H1 (cell line): ENCODE measurements around the gene LACTB. TPM values are rescaled to one million over a fixed set of nuclear protein-coding genes. Genes with fewer than 3 reads are reported as not detected.

Experiments used
- CTCF ChIA-PET: fragments of 300-600 bp; sonication (Branson Sonifier 250); formaldehyde crosslinking; loops from one replicate; lab custom pipeline; 2021; ENCODE audit not compliant: partially characterized antibody; lab: Charles Lee
- POLR2A ChIA-PET: fragments of 300-600 bp; sonication (Branson Sonifier 250); formaldehyde crosslinking; loops from one replicate; lab custom pipeline; 2021; ENCODE audit warnings: inconsistent platforms; ENCODE audit not compliant: partially characterized antibody; lab: Charles Lee
- DNase-seq, 2 experiments: peaks; one replicate each; pipeline versions ENCODE4 v3.0.0 to v3.0.0-alpha.2; 2010 to 2022; ENCODE audit warnings: low spot score in 2 of 2, low read depth in 1 of 2, mixed read lengths in 1 of 2
- FAIRE-seq: peaks from 2 replicates; lab custom pipeline; 2011; peaks lifted over from hg19 to GRCh38; lab: Jason Lieb, UNC
- H2AFZ ChIP-seq: 2 replicates; pipeline ENCODE4 v1.8.1; 2012; ENCODE audit warnings: low read length, inconsistent platforms
- H2AK5ac ChIP-seq: 2 replicates; pipeline ENCODE4 v1.6.1; 2013; ENCODE audit warnings: low read depth, low read length
- H2BK120ac ChIP-seq: replicated peaks from 2 replicates; pipeline ENCODE3; 2013; ENCODE audit warnings: low read depth, low read length, inconsistent platforms
- H2BK12ac ChIP-seq: 2 replicates; pipeline ENCODE4 v1.6.1; 2013; ENCODE audit warnings: low read depth, low read length
- H2BK15ac ChIP-seq: 2 replicates; pipeline ENCODE4 v1.6.1; 2013; ENCODE audit warnings: low read length
- H2BK20ac ChIP-seq: 2 replicates; pipeline ENCODE4 v1.6.1; 2013; ENCODE audit warnings: low read length
- H2BK5ac ChIP-seq: 2 replicates; pipeline ENCODE4 v1.6.1; 2013; ENCODE audit warnings: low read depth, low read length
- H3K14ac ChIP-seq: 2 replicates; pipeline ENCODE4 v1.6.1; 2013; ENCODE audit warnings: inconsistent platforms; ENCODE audit not compliant: insufficient read length
- H3K18ac ChIP-seq: 2 replicates; pipeline ENCODE4 v1.6.1; 2013; ENCODE audit warnings: low read length; ENCODE audit errors: extremely low read depth
- H3K23ac ChIP-seq: 2 replicates; pipeline ENCODE4 v1.6.1; 2013; ENCODE audit warnings: inconsistent platforms; ENCODE audit not compliant: insufficient read length
- H3K23me2 ChIP-seq: 2 replicates; pipeline ENCODE4 v1.6.1; 2013; ENCODE audit warnings: low read depth, low read length
- H3K27ac ChIP-seq: 2 replicates; pipeline ENCODE4 v1.6.1; 2011; ENCODE audit warnings: low read depth, low read length, inconsistent platforms
- H3K27me3 ChIP-seq, 4 experiments: replicated peaks in 1 of 4; 1 replicate in 1 of 4; 2 replicates in 3 of 4; pipeline versions ENCODE4 v1.6.1 to v1.8.1; 2011 to 2013; ENCODE audit warnings: low read length in 3 of 4, mild to moderate bottlenecking in 3 of 4, inconsistent platforms in 2 of 4, mixed read lengths in 2 of 4, moderate library complexity in 1 of 4; ENCODE audit not compliant: control insufficient read depth in 3 of 4, insufficient read depth in 3 of 4; ENCODE audit errors: extremely low read depth in 1 of 4
- H3K36me3 ChIP-seq, 4 experiments: 2 replicates each; pipeline versions ENCODE4 v1.6.1 to v1.8.1; 2011 to 2013; ENCODE audit warnings: mild to moderate bottlenecking in 4 of 4, low read length in 3 of 4, moderate library complexity in 2 of 4, control low read depth in 1 of 4, inconsistent platforms in 1 of 4; ENCODE audit not compliant: insufficient read depth in 4 of 4, control insufficient read depth in 2 of 4
- H3K4ac ChIP-seq: replicated peaks from 2 replicates; pipeline ENCODE3; 2013; ENCODE audit warnings: low read length, low read depth, mixed read lengths, inconsistent platforms; ENCODE audit not compliant: insufficient read length
- H3K4me1 ChIP-seq, 4 experiments: replicated peaks in 1 of 4; 1 replicate in 1 of 4; 2 replicates in 3 of 4; pipeline versions ENCODE4 v1.6.1 to v1.8.1; 2011 to 2013; ENCODE audit warnings: low read length in 3 of 4, inconsistent platforms in 2 of 4, mixed read lengths in 1 of 4; ENCODE audit not compliant: insufficient read depth in 4 of 4, control insufficient read depth in 3 of 4
- H3K4me2 ChIP-seq, 2 experiments: 2 replicates each; pipeline versions ENCODE4 v1.6.1 to v1.8.1; 2011 to 2013; ENCODE audit warnings: low read depth in 2 of 2, low read length in 2 of 2, control low read depth in 1 of 2, inconsistent platforms in 1 of 2, mild to moderate bottlenecking in 1 of 2; ENCODE audit not compliant: insufficient read depth in 1 of 2
- H3K4me3 ChIP-seq, 4 experiments: fragments of 200-600, 300-600 bp in 1 of 4; sonication (generic), shearing (Covaris generic), sonication (Bioruptor Twin) in 1 of 4; 2 replicates each; pipeline versions ENCODE4 v1.5.1 to v1.8.1; 2011 to 2016; ENCODE audit warnings: low read length in 4 of 4, low read depth in 3 of 4, control low read depth in 2 of 4, inconsistent platforms in 2 of 4, mild to moderate bottlenecking in 2 of 4, mixed read lengths in 1 of 4, moderate library complexity in 1 of 4; ENCODE audit not compliant: insufficient read depth in 2 of 4; ENCODE audit errors: extremely low read depth in 1 of 4
- H3K56ac ChIP-seq: replicated peaks from 2 replicates; pipeline ENCODE3; 2013; ENCODE audit warnings: low read depth, mild to moderate bottlenecking, mixed read lengths, low read length, inconsistent platforms; ENCODE audit not compliant: insufficient read length
- H3K79me1 ChIP-seq: 2 replicates; pipeline ENCODE4 v1.6.1; 2013; ENCODE audit warnings: low read depth, low read length, control low read depth
- H3K79me2 ChIP-seq, 2 experiments: 2 replicates each; pipeline versions ENCODE4 v1.6.1 to v1.8.1; 2012 to 2013; ENCODE audit warnings: low read length in 2 of 2, mild to moderate bottlenecking in 2 of 2, inconsistent platforms in 1 of 2; ENCODE audit not compliant: insufficient read depth in 2 of 2, control insufficient read depth in 1 of 2
- H3K9ac ChIP-seq, 4 experiments: replicated peaks in 1 of 4; 1 replicate in 1 of 4; 2 replicates in 3 of 4; pipeline versions ENCODE4 v1.6.1 to v1.8.1; 2011 to 2013; ENCODE audit warnings: low read depth in 3 of 4, low read length in 3 of 4, control low read depth in 2 of 4, mild to moderate bottlenecking in 2 of 4, moderate library complexity in 2 of 4, inconsistent platforms in 1 of 4; ENCODE audit errors: extremely low read depth in 1 of 4
- H3K9me3 ChIP-seq, 2 experiments: 2 replicates each; pipeline versions ENCODE4 v1.6.1 to v1.8.1; 2012 to 2013; ENCODE audit warnings: mild to moderate bottlenecking in 2 of 2, moderate library complexity in 2 of 2, control low read depth in 1 of 2, inconsistent platforms in 1 of 2, low read depth in 1 of 2, low read length in 1 of 2, mixed read lengths in 1 of 2; ENCODE audit not compliant: insufficient read depth in 2 of 2
- H4K20me1 ChIP-seq, 2 experiments: replicated peaks in 1 of 2; 2 replicates each; pipeline versions ENCODE3 to v1.8.1; 2011 to 2013; ENCODE audit warnings: inconsistent platforms in 2 of 2, low read length in 2 of 2, mild to moderate bottlenecking in 1 of 2; ENCODE audit not compliant: insufficient read depth in 2 of 2, control insufficient read depth in 1 of 2
- H4K5ac ChIP-seq: 2 replicates; pipeline ENCODE4 v1.6.1; 2013; ENCODE audit warnings: low read length, low read depth, mixed read lengths, inconsistent platforms; ENCODE audit not compliant: insufficient read length
- H4K8ac ChIP-seq: 2 replicates; pipeline ENCODE4 v1.8.0; 2013; ENCODE audit warnings: mild to moderate bottlenecking, moderate library complexity, low read length, inconsistent platforms; ENCODE audit not compliant: insufficient read depth; ENCODE audit errors: extremely low read depth
- H4K91ac ChIP-seq: replicated peaks from 2 replicates; pipeline ENCODE3; 2013; ENCODE audit warnings: low read length, mixed read lengths, inconsistent platforms; ENCODE audit not compliant: insufficient read length
- BACH1 ChIP-seq: IDR thresholded peaks from 2 replicates; pipeline ENCODE4 v1.6.1; 2012; ENCODE audit warnings: low read length, improper control_type of control experiment
- CEBPB ChIP-seq: IDR thresholded peaks from 2 replicates; pipeline ENCODE4 v1.6.1; 2012; ENCODE audit warnings: low read depth, low read length
- CHD2 ChIP-seq: IDR thresholded peaks from 2 replicates; pipeline ENCODE4 v1.6.1; 2012; ENCODE audit warnings: low read length, improper control_type of control experiment
- JUND ChIP-seq: IDR thresholded peaks from 2 replicates; pipeline ENCODE4 v1.6.1; 2011; ENCODE audit warnings: mild to moderate bottlenecking, improper control_type of control experiment, low read length
- NANOG ChIP-seq: IDR thresholded peaks from 2 replicates; pipeline ENCODE4 v1.6.1; 2011; ENCODE audit warnings: low read length, low read depth, mild to moderate bottlenecking, inconsistent platforms; ENCODE audit not compliant: insufficient read depth, poor library complexity, severe bottlenecking
- POLR2A ChIP-seq, 2 experiments: IDR thresholded peaks; 1 replicate in 1 of 2; 2 replicates in 1 of 2; pipeline ENCODE4 v1.6.1; 2011; ENCODE audit warnings: low read depth in 2 of 2, low read length in 2 of 2, mild to moderate bottlenecking in 2 of 2; ENCODE audit errors: control extremely low read depth in 1 of 2
- RFX5 ChIP-seq: IDR thresholded peaks from 2 replicates; pipeline ENCODE4 v1.6.1; 2011; ENCODE audit warnings: low read depth, low read length, improper control_type of control experiment, borderline replicate concordance
- RXRA ChIP-seq: IDR thresholded peaks from 2 replicates; pipeline ENCODE4 v1.6.1; 2011; ENCODE audit warnings: low read depth, mild to moderate bottlenecking, low read length, moderate library complexity; ENCODE audit not compliant: insufficient read depth
- SP1 ChIP-seq: IDR thresholded peaks from 2 replicates; pipeline ENCODE4 v1.6.1; 2011; ENCODE audit warnings: low read depth, low read length
- SP2 ChIP-seq: IDR thresholded peaks from 2 replicates; pipeline ENCODE4 v1.6.1; 2012; ENCODE audit warnings: mild to moderate bottlenecking, low read length, inconsistent platforms
- WGBS, 2 experiments: shearing (Covaris generic) in 1 of 2; methylation state at CpG; one replicate each; pipeline versions ENCODE4 v1.1.6 to v1.1.7; 2013 to 2015; ENCODE audit warnings: low lambda C conversion rate in 2 of 2, mixed read lengths in 2 of 2, inconsistent platforms in 1 of 2, low coverage in 1 of 2, missing lambda C conversion rate in 1 of 2; ENCODE audit not compliant: insufficient replicate concordance in 2 of 2, insufficient coverage in 1 of 2, insufficient read length in 1 of 2; ENCODE audit errors: extremely low coverage in 1 of 2, missing lambda C conversion rate in 1 of 2; 5-methylcytosine and 5-hydroxymethylcytosine counted together
- polyA plus RNA-seq, 7 experiments: library from polyadenylated mRNA; depleted of rRNA in 3 of 7; stranded (reverse) in 5 of 7; unstranded in 2 of 7; fragments of >200 nt in 5 of 7; fragments of 200-250 nt in 2 of 7; gene quantifications; 1 replicate in 5 of 7; 2 replicates in 1 of 7; 4 replicates in 1 of 7; pipeline versions ENCODE4 v1.2.1 to v1.2.3, GENCODE V29; 2011 to 2013; ENCODE audit warnings: missing spikeins in 2 of 7, mixed read lengths in 2 of 7
- total RNA-seq: library from RNA; stranded (reverse); fragmentation: NEBNext Ultra II Directional; extraction: Animal tissue kit (Norgen Biotek cat#: 25700); gene quantifications from 2 replicates; pipeline ENCODE4 v1.2.1, GENCODE V29; 2021

The LACTB gene
- total and polyA plus RNA-seq, 2 of the 8 experiments (the other 6 are each of a cell fraction or from before 2014, with no cell fraction given), result 5.8 to 14.9 TPM

- Histone ChIP-seq H2BK120ac (no peak overlapping the region), H4K8ac (no peak overlapping the region), H3K56ac (no peak overlapping the region), H3K23ac (no peak overlapping the region), H3K4me2 (no peak overlapping the region), H2AK5ac (no peak overlapping the region), H3K79me1 (no peaks in the 10 kb centered on the region), H4K20me1 (peaks cover 0 to 2% of the 10 kb centered on the region in 2 experiments), H3K36me3 (peaks cover 0 to 12% (median under 1%) of the 10 kb centered on the region in 4 experiments; a peak in 1 of 8 replicates), H2BK12ac (no peak overlapping the region), H2AFZ (no peak overlapping the region), H3K4ac (no peak overlapping the region), H3K18ac (no peak overlapping the region), H3K9me3 (no peaks in the 10 kb centered on the region), H3K23me2 (no peaks in the 10 kb centered on the region), H3K14ac (no peak overlapping the region), H2BK15ac (no peak overlapping the region), H3K9ac (no peak overlapping the region), H3K27ac (no peak overlapping the region), H2BK5ac (no peak overlapping the region), H3K79me2 (no peaks in the 10 kb centered on the region), H4K5ac (no peak overlapping the region), H4K91ac (no peak overlapping the region), H3K4me1 (0 out of 7 replicates have a peak, but pooled peaks cover 0 to 3% (median 0%) of the 10 kb centered on the region in 4 experiments), H2BK20ac (no peak overlapping the region)
- 87% methylated on average over 3 of the region's 3 CpGs; no CpG with 5 or more reads in 1 of the 2 experiments for WGBS, 2 experiments
- ChIA-PET POLR2A (interaction anchor here (1.3 kb wide), 1 partner anchor 8 kb away, joined by 3 read pairs; no protein-coding TSS in a partner anchor), CTCF (no interaction called here)
- no peak for DNase-seq
- TF ChIP-seq POLR2A (IDR thresholded peaks at IDR 0.05; ENCODE audit: control extremely low read depth in 1 of 2, low read depth in 2 of 2, low read length in 2 of 2) (no peak), BACH1 (no peak), RXRA (no peak), SP1 (no peak), CHD2 (no peak), JUND (no peak), CEBPB (no peak), NANOG (no peak), RFX5 (no peak), SP2 (no peak)
- TF ChIP-seq, all 59 proteins: peak for 0
- no peak for FAIRE-seq
- Histone ChIP-seq H3K4me3 (no peak overlapping the region), H3K27me3 (no peaks in the 10 kb centered on the region)
Observed at GRCh38 chr15:63126726-63127125, 5.1 kb downstream of the LACTB start.
